NOMO-1 (cell line): ENCODE results near the gene SMARCA5.
"Not testable (repeated sequence)": the region's sequence is repeated elsewhere in the genome, so short reads cannot be mapped to it uniquely, and the experiment has no call there.

ENCODE experiments used
- DNase-seq, 2 experiments: peaks; one replicate each; lab custom pipeline; 2025; ENCODE audit not compliant: unreplicated experiment in 2 of 2; lab: John Stamatoyannopoulos, UW

Gene SMARCA5, protein sequence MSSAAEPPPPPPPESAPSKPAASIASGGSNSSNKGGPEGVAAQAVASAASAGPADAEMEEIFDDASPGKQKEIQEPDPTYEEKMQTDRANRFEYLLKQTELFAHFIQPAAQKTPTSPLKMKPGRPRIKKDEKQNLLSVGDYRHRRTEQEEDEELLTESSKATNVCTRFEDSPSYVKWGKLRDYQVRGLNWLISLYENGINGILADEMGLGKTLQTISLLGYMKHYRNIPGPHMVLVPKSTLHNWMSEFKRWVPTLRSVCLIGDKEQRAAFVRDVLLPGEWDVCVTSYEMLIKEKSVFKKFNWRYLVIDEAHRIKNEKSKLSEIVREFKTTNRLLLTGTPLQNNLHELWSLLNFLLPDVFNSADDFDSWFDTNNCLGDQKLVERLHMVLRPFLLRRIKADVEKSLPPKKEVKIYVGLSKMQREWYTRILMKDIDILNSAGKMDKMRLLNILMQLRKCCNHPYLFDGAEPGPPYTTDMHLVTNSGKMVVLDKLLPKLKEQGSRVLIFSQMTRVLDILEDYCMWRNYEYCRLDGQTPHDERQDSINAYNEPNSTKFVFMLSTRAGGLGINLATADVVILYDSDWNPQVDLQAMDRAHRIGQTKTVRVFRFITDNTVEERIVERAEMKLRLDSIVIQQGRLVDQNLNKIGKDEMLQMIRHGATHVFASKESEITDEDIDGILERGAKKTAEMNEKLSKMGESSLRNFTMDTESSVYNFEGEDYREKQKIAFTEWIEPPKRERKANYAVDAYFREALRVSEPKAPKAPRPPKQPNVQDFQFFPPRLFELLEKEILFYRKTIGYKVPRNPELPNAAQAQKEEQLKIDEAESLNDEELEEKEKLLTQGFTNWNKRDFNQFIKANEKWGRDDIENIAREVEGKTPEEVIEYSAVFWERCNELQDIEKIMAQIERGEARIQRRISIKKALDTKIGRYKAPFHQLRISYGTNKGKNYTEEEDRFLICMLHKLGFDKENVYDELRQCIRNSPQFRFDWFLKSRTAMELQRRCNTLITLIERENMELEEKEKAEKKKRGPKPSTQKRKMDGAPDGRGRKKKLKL

DNA sequence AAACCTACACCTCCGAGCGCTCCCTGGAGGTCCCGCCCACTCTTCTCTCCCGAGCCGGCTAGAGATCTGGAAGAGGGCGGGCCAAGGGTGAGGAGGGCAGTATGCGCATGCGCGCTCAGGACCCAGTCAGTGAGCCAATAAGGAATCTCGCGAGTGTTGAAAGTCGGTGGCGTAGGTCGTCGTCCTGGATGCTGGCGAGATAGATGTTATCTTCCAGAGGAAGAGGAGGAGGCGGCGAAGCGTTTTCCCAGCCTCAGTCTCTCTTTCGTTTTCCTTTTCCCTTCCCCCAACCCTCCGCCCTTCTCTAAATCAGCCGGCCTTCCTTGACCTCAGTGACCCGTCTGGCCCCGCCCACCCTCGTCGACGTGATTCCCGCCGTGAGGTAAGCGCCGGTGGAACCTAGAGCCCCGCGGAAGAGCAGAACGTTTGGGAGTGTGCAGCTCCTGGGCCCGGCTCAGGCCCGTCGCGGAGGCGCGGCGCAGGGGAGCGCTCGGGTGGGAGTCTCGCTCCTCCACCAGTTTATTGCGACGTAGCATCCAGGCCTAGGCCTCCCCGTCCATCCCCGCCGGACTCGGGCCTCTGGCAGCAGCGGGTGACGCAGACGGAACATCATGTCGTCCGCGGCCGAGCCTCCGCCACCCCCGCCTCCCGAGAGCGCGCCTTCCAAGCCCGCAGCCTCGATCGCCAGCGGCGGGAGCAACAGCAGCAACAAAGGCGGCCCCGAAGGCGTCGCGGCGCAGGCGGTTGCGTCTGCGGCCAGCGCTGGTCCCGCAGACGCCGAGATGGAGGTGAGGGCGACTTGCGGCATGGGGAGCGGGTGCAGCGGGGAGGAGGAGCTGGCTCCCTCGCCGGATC is at the start of gene SMARCA5:
TSS of gene SMARCA5 (plus strand) at position 389 of the 855 bp plus-strand sequence. CDS start at position 612, 223 bp downstream.
- DNase-seq, result peak; percentile 97 to 99

DNA sequence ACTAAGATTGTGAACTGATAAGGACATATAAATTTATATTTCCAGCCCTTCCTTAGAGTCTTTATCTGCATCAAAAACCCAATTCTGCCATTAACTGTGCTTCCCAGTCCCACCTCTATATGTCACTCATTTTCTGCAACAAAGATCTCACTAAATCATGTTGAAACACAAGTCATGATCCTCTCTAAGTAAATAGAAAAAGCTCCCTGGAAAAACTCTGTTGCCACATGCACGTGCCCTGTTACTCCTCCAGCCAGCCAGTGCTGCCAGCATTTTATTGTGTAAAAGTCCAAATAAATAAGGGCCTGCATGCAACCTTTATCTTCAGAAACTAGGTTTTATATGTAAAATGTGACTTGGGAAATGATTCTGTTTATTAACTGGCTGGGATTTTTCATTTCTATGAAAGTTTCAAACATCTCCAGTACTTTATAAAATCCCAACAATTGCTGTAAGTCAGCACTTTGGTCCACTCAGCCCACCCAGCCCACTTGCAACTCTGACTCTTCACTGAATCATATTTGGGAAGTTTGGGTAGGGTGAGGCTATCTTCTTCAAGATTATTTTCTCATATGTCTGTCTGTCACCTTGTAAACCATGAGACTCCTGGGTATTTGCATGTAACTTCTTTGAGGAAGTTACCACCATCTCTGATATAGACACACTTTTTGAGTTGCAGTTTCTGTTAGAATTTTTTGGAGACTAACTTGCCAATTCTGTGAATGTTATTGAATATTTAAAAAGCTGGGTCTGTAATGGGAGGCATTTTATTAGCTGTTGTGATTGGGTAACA is 40.0 kb upstream of the SMARCA5 start:
- no peak for DNase-seq

DNA sequence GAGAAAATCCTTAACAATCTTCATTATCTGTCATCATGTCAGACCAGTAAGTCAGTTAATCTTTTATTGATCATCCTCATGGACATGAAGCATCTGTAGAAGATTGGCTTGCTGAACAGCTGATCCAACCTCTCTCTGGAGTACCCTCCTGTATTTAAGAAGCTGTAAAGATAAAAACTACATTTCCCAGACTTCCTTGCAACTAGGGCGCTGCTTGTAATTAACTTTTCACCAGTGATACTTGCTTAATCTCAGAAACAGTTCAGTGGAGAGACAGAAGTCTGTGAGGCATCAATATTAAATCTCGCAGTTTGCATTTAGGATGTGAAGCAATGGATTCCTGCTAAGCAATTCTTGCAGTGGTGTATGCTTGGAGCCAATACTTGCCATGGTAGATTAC is 36.0 kb upstream of the SMARCA5 start:
- no peak for DNase-seq

DNA sequence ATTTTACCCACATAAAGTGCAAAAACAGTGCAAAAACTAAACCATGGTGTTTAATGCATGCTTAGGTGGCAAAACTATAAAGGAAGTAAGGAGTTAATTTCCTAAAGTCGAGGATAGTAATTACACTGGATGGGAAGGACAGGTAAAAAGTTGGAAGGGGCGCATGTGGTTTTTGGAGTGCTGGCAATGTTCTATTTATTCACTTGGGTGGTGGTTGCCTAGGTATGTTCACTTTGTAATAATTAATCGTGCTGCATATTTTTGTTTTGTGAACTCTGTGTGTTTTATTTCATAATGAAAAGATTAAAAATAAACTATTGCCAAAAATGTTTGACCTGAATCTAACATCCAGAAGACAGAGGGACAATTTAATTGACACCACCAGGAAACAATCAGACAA is 32.1 kb upstream of the SMARCA5 start:
- DNase-seq, result no peak

DNA sequence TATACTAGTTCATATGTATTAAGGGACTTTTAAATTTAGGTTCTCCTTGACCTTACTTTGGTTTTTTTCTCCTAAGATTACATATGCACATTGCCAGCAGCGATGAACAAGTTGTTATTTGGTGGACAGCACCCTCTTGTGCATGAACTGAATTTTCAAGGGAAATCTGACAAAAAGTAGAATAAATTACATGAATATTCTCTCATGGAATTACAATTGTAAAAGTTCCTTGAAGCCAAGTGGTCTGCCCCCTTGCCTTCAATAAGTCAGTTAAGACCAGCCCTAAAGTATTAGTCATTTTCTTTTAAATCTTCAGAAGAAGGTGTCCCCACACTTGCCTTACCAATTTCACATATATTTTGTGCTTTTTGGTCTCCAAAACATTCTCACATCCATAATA is 30.7 kb upstream of the SMARCA5 start:
- peak in 1 of 2 experiments; percentile 55 for DNase-seq

DNA sequence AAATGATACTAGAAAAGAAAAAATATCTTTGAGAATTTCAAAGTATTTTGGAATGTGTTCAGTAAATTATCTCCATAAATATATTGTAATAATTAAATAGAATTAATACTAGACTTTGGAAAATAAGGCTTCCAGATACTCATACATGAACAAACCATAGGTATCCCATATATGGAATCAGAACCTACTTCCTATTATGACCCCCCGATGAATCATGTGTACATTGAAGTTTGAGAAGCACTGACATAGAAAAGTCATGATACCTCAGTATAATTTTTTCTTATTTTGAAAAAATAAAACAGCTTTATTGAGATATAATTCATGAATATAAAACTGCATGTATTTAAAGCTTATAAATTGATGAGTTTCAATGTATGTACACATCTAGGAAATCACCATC is 27.2 kb upstream of the SMARCA5 start:
- DNase-seq, result no peak

DNA sequence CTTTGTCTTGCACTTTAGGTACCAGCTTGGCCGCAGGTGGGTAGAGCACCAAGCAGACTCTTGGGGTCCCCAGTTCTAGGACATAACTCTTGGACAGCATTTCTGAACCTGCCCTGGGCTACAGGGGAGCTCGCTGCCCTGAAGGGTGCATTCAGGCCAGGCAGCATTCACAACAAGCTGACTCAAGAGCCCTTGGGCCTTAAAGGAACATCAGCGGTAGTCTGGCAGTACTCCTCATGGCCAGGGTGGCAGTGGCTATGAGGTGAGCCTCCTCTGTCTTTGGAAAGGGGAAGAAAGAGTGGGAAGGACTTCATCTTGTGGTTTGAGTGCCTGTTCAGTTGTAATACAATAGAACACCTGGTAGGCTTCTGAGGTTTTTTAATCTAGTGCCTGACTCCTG is 24.8 kb upstream of the SMARCA5 start:
- DNase-seq, result no peak

DNA sequence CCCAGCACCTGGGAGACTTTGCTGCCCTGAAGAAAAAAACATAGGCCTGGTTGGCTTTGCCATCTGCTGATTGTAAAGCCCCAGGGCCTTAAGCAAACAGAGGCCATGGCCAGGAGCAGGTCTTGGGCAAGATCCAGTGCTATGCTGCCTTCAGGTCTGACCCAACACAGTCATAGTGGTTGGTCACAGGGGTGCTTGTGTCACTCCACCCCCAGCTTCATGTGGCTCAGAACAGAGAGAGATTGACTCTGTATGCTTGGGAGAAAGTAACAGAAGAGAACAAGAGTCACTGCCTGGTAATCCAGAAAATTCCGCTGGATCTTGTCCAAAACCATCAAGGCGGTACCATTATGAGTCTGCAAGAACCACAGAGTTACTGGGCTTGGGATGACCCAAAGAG is 24.4 kb upstream of the SMARCA5 start:
- no peak for DNase-seq

DNA sequence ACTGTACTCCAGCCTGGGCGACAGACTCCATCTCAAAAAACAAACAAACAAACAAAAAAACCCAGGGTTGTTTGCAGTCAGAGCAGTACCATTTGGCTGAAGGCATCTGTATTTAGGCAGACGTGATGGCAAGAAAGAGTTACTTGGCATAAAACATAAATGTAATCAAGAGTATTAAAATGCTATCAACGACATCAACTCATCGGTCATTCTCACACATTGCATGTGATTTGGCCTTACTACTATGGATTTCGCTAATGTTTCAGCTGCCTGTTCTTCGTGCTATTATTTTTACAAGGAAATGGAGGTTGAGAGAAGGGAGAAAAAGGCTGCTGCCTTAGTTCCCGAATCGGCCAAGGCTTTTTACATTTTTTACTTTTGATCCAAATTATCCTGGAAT is 15.5 kb upstream of the SMARCA5 start:
- DNase-seq, result no peak

DNA sequence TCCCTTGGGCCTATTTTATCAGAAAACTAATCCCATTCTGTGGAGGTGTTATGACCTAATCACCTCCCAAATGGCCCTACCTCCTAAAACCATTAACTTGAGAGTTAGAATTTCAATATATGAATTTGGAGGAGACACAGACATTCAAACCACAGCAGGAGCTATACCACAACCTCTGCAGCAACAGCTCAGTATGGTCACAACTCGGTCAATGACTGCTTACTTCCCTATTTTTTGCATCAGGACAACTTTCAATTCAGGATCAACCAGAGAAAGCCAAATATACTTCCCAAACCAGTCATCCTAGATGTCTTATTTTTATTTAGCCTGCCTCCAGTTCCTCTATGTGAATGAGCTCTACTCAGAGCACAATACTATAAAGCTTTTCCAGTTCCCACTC is 11.3 kb upstream of the SMARCA5 start:
- peak in 1 of 2 experiments; percentile 49 for DNase-seq

DNA sequence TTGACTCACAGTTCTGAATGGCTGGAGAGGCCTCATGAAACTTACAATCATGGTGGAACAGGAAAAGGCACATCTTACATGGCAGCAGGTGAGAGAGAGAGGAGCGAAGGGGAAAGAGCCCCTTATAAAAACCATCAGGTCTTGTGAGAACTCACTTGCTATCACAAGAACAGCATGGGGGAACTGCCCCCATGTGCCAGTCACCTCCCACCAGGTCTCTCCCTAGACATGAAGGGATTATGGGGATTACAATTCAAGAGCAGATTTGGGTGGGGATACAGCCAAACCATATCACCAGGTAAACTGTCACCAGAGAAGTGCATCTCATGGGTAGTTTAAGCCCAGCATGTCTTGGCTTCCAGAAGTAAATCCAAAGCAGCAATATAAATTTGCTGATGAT is 7.5 kb upstream of the SMARCA5 start:
- DNase-seq, result no peak

DNA sequence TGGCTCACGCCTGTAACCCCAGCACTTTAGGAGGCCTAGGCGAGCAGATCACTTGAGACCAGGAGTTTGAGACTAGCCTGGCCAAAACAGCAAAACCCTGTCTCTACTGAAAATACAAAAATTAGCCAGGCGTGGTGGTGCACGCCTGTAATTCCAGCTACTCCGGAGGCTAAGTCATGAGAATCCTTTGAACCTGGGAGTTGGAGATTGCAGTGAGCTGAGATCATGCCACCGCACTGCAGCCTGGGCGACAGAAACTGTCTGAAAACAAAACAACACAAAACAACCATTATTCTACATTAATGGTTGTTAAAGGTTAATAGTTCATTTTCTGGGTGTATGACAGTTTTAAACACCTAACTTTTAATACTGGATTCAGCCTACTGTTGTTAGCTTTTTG is 1.6 kb upstream of the SMARCA5 start:
- DNase-seq, result no peak

DNA sequence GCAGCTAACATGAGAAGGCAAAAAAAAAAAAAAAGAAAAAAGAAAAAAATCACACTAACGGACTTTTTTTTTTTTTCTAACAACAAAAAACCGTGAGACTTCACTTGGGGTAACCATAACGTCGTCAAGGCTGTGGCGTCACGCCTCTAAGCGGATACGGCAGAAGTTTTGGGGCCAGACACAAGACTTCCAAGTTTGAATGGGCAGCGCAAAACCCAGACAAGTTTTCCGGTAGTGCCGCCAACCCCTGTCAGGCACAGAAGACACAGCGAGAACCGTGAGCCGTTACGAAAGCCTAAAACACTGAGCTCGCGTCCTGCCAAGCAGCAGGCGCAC is 556 bp upstream of the SMARCA5 start:
- no peak for DNase-seq

DNA sequence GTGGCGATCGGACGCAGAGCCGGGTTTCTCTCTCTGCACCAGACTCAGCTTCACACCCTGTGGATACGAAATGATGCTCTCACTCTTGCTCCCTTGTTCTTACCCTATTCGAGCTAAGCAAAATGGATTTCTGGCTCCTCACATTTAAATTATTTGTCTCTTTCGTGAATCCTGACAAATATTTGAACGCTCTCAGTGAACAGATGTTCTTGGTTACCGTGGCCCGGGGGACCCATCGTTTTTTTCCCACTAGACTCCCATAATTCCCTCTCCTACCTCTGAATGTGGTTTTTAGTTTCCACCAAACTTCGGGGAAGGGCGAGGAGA is 630 bp downstream of the SMARCA5 start:
- no peak for DNase-seq

DNA sequence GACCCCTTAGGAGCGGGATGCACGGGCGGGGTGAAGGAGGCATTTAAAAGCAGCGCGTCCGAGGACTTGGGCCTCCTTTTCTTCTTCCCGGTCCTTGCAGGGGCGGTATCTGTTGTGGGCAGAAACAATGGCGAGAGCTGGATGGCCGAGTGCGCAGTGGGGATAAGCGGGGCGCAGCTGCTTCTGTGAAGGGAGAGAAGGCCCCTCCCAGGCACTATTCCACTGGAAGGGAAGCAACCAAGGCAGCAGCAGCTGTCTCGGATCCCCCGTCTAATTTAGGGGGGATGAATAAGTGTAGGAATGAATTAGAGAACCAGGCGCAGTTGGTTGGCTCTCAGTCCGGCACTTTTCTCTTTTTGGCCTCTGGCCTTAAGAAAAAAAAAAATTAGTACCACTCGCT is 995 bp downstream of the SMARCA5 start:
- peak; percentile 1 to 29 for DNase-seq

DNA sequence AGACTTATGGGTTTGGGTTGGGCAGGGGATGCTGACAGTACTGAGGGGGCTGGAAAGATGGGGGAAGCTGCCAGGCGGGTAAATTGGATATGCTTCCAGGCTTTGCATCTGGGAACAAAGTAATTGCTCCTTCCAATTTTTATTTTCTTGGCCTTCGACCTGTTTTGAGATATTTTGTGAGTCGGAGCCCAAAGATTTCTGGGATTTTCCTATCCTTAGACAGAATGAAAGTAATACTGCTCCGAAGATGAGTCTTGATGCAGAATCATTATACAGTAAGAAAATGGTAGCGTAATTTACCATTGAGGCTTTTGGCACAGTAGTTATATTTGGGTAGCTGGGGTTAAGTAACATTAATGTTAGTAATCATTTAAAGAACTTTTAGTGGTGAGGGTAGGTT is 1.4 kb downstream of the SMARCA5 start:
- no peak for DNase-seq

DNA sequence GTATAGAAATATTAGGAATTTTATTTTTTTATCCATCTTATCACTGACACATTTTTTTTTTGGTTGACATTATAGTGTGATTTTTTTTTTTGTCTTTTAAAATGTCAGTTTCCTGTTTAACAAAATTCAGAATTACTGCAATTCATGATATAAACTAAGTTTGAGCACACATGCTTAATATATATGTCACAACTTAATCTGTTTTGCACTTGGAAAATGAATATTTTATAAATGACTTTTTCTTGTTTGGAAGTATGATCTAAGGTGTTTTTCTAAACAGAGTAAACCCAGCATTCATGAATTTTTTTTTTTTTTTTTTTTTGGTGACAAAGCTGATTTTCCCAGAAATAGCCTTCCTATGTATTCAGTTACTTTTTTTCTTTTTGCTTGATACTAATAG is 2.4 kb downstream of the SMARCA5 start:
- no peak for DNase-seq

DNA sequence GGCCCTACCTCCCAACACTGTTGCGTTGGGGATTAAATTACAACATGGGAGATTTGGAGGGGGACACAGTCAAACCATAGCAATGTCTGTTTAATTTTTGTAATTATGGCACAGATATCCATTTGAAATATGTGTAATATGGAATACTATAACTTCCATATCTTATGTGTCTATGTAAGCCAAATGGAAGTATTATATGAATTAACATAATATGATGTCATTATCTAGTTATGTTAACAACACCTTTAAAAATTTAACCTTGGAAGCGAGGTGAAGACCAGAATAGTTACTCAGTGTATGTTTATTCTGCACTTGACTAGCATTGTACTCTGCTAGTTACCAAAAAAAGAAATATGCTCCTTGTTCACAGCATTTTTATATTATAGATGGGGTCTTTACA is 4.3 kb downstream of the SMARCA5 start:
- no peak for DNase-seq

DNA sequence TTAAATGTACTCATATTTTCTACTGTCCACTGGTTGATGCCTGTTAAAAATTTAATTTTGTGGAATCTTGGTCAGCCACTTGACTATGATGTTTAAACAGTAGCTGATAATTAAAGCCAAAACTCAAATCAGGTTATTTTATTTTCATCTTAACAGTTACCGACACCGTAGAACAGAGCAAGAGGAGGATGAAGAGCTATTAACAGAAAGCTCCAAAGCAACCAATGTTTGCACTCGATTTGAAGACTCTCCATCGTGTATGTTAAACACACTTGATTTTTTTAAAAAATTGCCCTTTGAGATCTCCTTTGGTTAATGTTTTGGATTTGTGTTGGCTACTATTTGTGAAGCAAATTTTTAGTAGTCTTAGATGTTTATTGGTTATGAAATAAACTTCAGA is 10.7 kb downstream of the SMARCA5 start:
- DNase-seq, result no peak

DNA sequence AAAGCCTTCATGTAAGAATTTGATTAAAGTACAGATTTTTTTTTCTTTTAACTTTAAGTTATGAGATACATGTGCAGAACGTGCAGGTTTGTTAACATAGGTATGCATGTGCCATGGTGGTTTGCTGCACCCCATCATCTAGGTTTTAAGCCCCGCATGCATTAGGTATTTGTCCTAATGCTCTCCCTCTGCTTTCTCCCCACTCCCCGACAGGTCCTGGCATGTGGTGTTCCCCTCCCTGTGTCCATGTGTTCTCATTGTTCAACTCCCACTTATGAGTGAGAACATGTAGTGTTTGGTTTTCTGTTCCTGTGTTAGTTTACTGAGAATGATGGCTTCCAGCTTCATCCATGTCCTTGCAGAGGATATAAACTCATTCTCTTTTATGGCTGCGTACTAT is 14.5 kb downstream of the SMARCA5 start:
- not testable (repeated sequence) for DNase-seq
